ENCODE measurements around the gene PLAGL1. TPM values are rescaled to one million over a fixed set of nuclear protein-coding genes. Genes with fewer than 3 reads are reported as not detected.

PLAGL1 gene
- total and polyA plus RNA-seq, 2 of the 8 experiments (the other 6 are each of a cell fraction or from before 2014, with no cell fraction given), result 0.94 to 1.1 TPM

DNA sequence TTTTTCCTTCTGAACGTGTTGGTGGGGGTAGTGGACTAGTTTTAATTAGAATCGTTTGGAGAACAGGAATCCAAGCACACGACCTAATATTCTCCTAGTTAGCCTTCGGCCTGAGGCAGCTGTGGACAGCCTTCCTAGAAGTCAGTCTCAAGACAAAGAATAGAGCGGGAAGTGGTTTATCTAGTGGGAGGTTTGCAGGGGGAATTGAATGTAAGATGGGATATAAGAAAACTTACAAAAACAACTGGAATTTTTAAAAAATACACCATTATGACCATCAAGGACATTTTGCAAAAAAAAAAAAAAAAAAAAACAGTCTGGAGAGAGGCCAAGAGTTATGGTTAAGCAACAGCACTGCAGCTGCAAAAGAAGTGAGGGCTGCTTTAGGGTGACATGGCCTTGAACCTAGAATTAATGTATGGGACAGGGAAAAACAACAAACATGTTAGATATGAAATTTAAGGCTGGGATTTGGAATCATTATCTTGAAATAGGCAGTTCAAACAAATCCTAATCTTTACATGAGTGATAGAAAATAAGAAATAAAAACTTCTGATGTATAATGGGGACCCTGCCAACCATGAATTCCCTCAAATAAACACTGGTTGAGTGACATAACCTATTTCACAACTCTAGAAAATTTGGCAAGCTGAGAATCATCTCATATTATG lies 40.2 kb downstream of the PLAGL1 start (continued):
- TF ChIP-seq RNF2 (IDR thresholded peaks at IDR 0.05; ENCODE audit: borderline replicate concordance, low read depth, low read length, missing control alignments, poor library complexity, severe bottlenecking) (peak; percentile 49), HDAC2 (IDR thresholded peaks at IDR 0.05; ENCODE audit: borderline replicate concordance in 1 of 2, low read depth in 2 of 2, low read length in 2 of 2) (no peak), SUZ12 (IDR thresholded peaks at IDR 0.05; ENCODE audit: low read length) (0 out of 2 replicates have a peak, but pooled peaks have one; percentile 13), SIX5 (IDR thresholded peaks at IDR 0.05; ENCODE audit: low read depth, low read length) (no peak), EZH2 (IDR thresholded peaks at IDR 0.05; ENCODE audit: low read depth, low read length, severe bottlenecking) (peak; percentile 6)
- TF ChIP-seq, protein P1, sequence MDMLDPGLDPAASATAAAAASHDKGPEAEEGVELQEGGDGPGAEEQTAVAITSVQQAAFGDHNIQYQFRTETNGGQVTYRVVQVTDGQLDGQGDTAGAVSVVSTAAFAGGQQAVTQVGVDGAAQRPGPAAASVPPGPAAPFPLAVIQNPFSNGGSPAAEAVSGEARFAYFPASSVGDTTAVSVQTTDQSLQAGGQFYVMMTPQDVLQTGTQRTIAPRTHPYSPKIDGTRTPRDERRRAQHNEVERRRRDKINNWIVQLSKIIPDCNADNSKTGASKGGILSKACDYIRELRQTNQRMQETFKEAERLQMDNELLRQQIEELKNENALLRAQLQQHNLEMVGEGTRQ (IDR thresholded peaks at IDR 0.05; ENCODE audit: low read length), result no peak
